Measurements from ENCODE around the gene ZCRB1. TPM values are rescaled to one million over a fixed set of nuclear protein-coding genes. Genes with fewer than 3 reads are reported as not detected.

The ZCRB1 gene
- total and polyA plus RNA-seq, 2 experiments from 2014 or later: 18.1 to 256 TPM

- Histone ChIP-seq H3K4me3 (no peak overlapping the region), H3K27me3 (ENCODE audit: insufficient read depth) (no peaks in the 10 kb centered on the region), H3K27ac (ENCODE audit: low read depth) (no peak overlapping the region), H3K36me3 (ENCODE audit: insufficient read depth) (no peaks in the 10 kb centered on the region), H3K79me2 (replicated peaks; ENCODE audit: insufficient read depth) (peaks cover 96% of the 10 kb centered on the region), H3K4me1 (ENCODE audit: insufficient read depth) (no peaks in the 10 kb centered on the region), H3F3A (replicated peaks; ENCODE audit: low read depth) (no peaks in the 10 kb centered on the region), H3K9me2 (ENCODE audit: insufficient read depth) (no peaks in the 10 kb centered on the region), H2AFZ (no peak overlapping the region), H3K4me2 (no peak overlapping the region), H4K20me1 (replicated peaks; ENCODE audit: insufficient read depth) (peaks cover 15% of the 10 kb centered on the region)
- no peak overlapping the region for H3K27ac Mint-ChIP-seq
- H3K4me1 Mint-ChIP-seq: no peaks in the 10 kb centered on the region
- no peak for DNase-seq (ENCODE audit: low spot score)
- H3K9me3 Mint-ChIP-seq: no peaks in the 10 kb centered on the region
- no peak overlapping the region for H3K4me3 Mint-ChIP-seq
- ATAC-seq: no peak
- H3K27me3 Mint-ChIP-seq (ENCODE audit: insufficient read depth, low read depth, poor library complexity): no peaks in the 10 kb centered on the region
- no peak for TF ChIP-seq ETS1 (IDR thresholded peaks at IDR 0.05)
- TF ChIP-seq ZNF462 (CRISPR knock-in tag; IDR thresholded peaks at IDR 0.05): no peak
- TF ChIP-seq, protein P1, sequence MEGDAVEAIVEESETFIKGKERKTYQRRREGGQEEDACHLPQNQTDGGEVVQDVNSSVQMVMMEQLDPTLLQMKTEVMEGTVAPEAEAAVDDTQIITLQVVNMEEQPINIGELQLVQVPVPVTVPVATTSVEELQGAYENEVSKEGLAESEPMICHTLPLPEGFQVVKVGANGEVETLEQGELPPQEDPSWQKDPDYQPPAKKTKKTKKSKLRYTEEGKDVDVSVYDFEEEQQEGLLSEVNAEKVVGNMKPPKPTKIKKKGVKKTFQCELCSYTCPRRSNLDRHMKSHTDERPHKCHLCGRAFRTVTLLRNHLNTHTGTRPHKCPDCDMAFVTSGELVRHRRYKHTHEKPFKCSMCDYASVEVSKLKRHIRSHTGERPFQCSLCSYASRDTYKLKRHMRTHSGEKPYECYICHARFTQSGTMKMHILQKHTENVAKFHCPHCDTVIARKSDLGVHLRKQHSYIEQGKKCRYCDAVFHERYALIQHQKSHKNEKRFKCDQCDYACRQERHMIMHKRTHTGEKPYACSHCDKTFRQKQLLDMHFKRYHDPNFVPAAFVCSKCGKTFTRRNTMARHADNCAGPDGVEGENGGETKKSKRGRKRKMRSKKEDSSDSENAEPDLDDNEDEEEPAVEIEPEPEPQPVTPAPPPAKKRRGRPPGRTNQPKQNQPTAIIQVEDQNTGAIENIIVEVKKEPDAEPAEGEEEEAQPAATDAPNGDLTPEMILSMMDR (conservative IDR thresholded peaks at IDR 0.05; ENCODE audit: low read depth in 2 of 2): no peak
- TF ChIP-seq EZH2phosphoT487 (IDR thresholded peaks at IDR 0.05; ENCODE audit: unreplicated experiment): no peak
- TF ChIP-seq CREB1 (CRISPR knock-in tag; IDR thresholded peaks at IDR 0.05; ENCODE audit: low read depth): no peak
- no peak for TF ChIP-seq STAT1 (IDR thresholded peaks at IDR 0.05; ENCODE audit: unreplicated experiment)
- TF ChIP-seq JUNB (IDR thresholded peaks at IDR 0.05; ENCODE audit: unreplicated experiment): no peak
- no peak for TF ChIP-seq ZNF114 (CRISPR knock-in tag; IDR thresholded peaks at IDR 0.05)
- TF ChIP-seq REST (IDR thresholded peaks at IDR 0.05; ENCODE audit: unreplicated experiment): no peak
- TF ChIP-seq EZH2 (IDR thresholded peaks at IDR 0.05; ENCODE audit: low read depth, unreplicated experiment): no peak
- H3K36me3 Mint-ChIP-seq (ENCODE audit: low read depth): no peaks in the 10 kb centered on the region; the same call in 2 of the 3 replicates
These were observed 16.1 kb upstream of the ZCRB1 start for GRCh38 chr12:42342028-42342427.
